Lung (tissue), 13 donors: ENCODE data around the gene XRCC2. TPM values are rescaled to one million over a fixed set of nuclear protein-coding genes. Genes with fewer than 3 reads are reported as not detected.

Experiments
- ATAC-seq: fragments of 200-7000 bp; cut with Tn5 transposase; one replicate; pipeline ENCODE4 v1.9.1; 2020; ENCODE audit warnings: moderate number of reproducible peaks; ENCODE audit not compliant: insufficient read depth, low FRiP score
- DNase-seq, 3 donors: peaks; one replicate each; pipeline ENCODE4 v3.0.0-alpha.2; 2013 to 2017
- H3K27ac ChIP-seq, 2 donors: one replicate each; pipeline ENCODE4 v1.5.1; 2013; ENCODE audit warnings: mild to moderate bottlenecking in 2 of 2, moderate library complexity in 2 of 2, control low read depth in 1 of 2, inconsistent platforms in 1 of 2, low read depth in 1 of 2, low read length in 1 of 2
- H3K27me3 ChIP-seq, 3 donors: one replicate each; pipeline ENCODE4 v1.5.1; 2013; ENCODE audit warnings: low read length in 2 of 3; ENCODE audit not compliant: control insufficient read depth in 3 of 3, insufficient read depth in 3 of 3
- H3K36me3 ChIP-seq, 4 donors: one replicate each; pipeline ENCODE4 v1.5.1; 2013; ENCODE audit warnings: low read length in 4 of 4, mild to moderate bottlenecking in 1 of 4, moderate library complexity in 1 of 4; ENCODE audit not compliant: control insufficient read depth in 4 of 4, insufficient read depth in 4 of 4
- H3K4me1 ChIP-seq, 5 donors: one replicate each; pipeline ENCODE4 v1.5.1; 2013; ENCODE audit warnings: low read length in 5 of 5, mild to moderate bottlenecking in 2 of 5, moderate library complexity in 1 of 5; ENCODE audit not compliant: control insufficient read depth in 5 of 5, insufficient read depth in 5 of 5
- H3K4me3 ChIP-seq: one replicate; pipeline ENCODE4 v1.5.1; 2013; ENCODE audit warnings: mild to moderate bottlenecking, control low read depth, moderate library complexity
- H3K9ac ChIP-seq, 2 donors: one replicate each; pipeline ENCODE4 v1.5.1; 2013; ENCODE audit warnings: low read length in 2 of 2, control low read depth in 1 of 2; ENCODE audit not compliant: insufficient read depth in 1 of 2
- H3K9me3 ChIP-seq, 4 donors: one replicate each; pipeline ENCODE4 v1.5.1; 2013; ENCODE audit warnings: low read length in 3 of 4, mild to moderate bottlenecking in 1 of 4, moderate library complexity in 1 of 4; ENCODE audit not compliant: control insufficient read depth in 4 of 4, insufficient read depth in 3 of 4
- WGBS, 2 donors: extraction: QIAGEN DNeasy Blood & Tissue Kit; methylation state at CpG; one replicate each; pipeline ENCODE4 v1.1.7; 2013; 5-methylcytosine and 5-hydroxymethylcytosine counted together
- polyA plus RNA-seq, 2 donors: library from polyadenylated mRNA; stranded (reverse); fragments of 200-250 nt; gene quantifications; one replicate each; pipeline ENCODE4 v1.2.1, GENCODE V29; 2013
- small RNA-seq: library from RNA; depleted of rRNA; stranded (forward); fragments of <200 nt; gene quantifications from one replicate; pipeline ENCODE3, GENCODE V24; 2014; ENCODE audit warnings: low replicate concordance
- total RNA-seq, 2 donors: library from RNA; depleted of rRNA in 1 of 2; stranded (reverse); fragments of >200 nt in 1 of 2; gene quantifications; one replicate each; pipeline ENCODE4 v1.2.1, GENCODE V29; 2014 to 2021
- TF ChIP-seq, protein P1 (sequence below): IDR thresholded peaks from 2 replicates; pipeline ENCODE4 v1.5.1; 2012; ENCODE audit warnings: mild to moderate bottlenecking; ENCODE audit errors: control extremely low read depth, extremely low read depth
- donor health status: control.
- donor health status: control.
- donor health status: Bipolar disorder and iron deficiency.
- donor health status: healthy.
- donor health status: DM: yes; HTN: yes; CAD: no.

XRCC2 gene
- total and polyA plus RNA-seq, 4 donors, result 0.34 to 2.9 (median 1.0) TPM

DNA sequence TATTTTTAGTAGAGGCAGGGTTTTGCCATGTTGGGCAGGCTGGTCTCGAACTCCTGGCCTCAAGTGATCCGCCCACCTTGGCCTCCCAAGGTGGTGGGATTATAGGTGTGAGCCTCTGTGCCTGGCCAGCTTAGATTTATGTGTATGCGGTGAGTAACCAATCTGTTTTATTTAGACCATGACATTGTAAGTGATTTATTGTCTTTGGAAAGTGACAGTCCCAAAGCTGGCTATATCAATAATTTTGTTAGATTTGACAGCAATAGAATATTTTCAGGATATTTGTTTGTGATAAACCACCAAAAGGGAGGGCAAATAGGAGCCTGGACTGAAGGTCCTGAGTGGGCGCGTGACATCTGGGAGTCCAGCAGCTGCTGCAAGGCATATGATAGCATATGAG is 75.7 kb downstream of the XRCC2 start:
- no peak for ATAC-seq

DNA sequence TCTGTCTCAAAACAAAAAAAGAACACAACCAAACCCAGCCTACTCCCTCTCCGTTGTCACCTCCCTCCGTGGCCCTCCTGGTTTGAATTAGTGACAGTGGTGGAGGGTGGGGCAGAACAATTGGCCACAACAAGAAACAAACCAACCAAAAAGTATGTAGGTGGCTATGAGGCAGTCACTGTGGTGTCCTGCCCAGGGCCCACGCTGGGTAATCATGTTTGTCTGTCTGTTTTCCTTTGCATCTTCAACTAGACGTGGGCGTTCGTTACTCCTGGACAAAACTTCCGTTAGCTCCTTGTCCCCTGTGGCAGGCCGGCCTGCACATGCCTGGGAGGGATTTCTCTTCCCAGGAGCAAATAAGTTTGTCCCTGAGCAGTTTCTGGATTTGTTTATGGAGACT is 78.4 kb downstream of the XRCC2 start:
- no peaks in the 10 kb centered on the region for H3K27me3 ChIP-seq
- H3K9me3 ChIP-seq, result no peaks in the 10 kb centered on the region
- TF ChIP-seq, protein P1, sequence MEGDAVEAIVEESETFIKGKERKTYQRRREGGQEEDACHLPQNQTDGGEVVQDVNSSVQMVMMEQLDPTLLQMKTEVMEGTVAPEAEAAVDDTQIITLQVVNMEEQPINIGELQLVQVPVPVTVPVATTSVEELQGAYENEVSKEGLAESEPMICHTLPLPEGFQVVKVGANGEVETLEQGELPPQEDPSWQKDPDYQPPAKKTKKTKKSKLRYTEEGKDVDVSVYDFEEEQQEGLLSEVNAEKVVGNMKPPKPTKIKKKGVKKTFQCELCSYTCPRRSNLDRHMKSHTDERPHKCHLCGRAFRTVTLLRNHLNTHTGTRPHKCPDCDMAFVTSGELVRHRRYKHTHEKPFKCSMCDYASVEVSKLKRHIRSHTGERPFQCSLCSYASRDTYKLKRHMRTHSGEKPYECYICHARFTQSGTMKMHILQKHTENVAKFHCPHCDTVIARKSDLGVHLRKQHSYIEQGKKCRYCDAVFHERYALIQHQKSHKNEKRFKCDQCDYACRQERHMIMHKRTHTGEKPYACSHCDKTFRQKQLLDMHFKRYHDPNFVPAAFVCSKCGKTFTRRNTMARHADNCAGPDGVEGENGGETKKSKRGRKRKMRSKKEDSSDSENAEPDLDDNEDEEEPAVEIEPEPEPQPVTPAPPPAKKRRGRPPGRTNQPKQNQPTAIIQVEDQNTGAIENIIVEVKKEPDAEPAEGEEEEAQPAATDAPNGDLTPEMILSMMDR, result no peak
- no peak overlapping the region for H3K9ac ChIP-seq
- H3K4me3 ChIP-seq, result no peak overlapping the region
- no peaks in the 10 kb centered on the region for H3K36me3 ChIP-seq
- no peak overlapping the region for H3K27ac ChIP-seq
- 79 to 89% methylated on average over 8 of the region's 8 CpGs for WGBS, 2 donors
- ATAC-seq (no peak), DNase-seq (no peak)
- no peaks in the 10 kb centered on the region for H3K4me1 ChIP-seq

More for the DNA sequence above, 75.7 kb downstream of the XRCC2 start:
- Histone ChIP-seq H3K36me3 (no peaks in the 10 kb centered on the region), H3K9ac (no peak overlapping the region), H3K4me1 (no peaks in the 10 kb centered on the region), H3K9me3 (no peaks in the 10 kb centered on the region), H3K27me3 (peaks cover 0 to 3% (median 0%) of the 10 kb centered on the region in 3 donors), H3K4me3 (no peak overlapping the region), H3K27ac (no peak overlapping the region)
- WGBS, 2 donors, result 96 to 98% methylated on average over 5 of the region's 5 CpGs
- TF ChIP-seq, protein P1, result no peak
- DNase-seq, result no peak

DNA sequence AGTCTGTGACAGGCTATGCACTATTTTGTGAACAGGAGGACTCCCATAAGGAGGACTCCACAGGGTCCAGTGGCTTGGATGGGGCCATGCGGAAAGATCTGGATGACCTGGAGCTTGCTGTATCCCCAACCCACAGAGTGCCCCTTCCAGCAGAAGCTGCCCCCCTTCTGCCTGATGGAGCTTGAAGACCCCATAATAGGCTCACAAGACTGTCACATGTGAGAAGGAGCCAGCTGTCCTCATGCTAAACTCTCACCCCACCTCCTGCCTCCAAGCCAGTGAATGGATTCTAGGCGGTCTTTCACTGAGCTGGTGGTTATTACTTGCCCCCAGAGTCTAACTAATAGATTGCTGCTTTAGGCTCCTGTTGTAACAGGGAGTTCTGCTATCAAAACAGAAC is 79.1 kb downstream of the XRCC2 start:
- Histone ChIP-seq H3K4me1 (no peaks in the 10 kb centered on the region), H3K36me3 (no peaks in the 10 kb centered on the region), H3K9me3 (no peaks in the 10 kb centered on the region), H3K4me3 (no peak overlapping the region), H3K9ac (no peak overlapping the region), H3K27me3 (no peaks in the 10 kb centered on the region), H3K27ac (no peak overlapping the region)
- TF ChIP-seq, protein P1, result no peak
- ATAC-seq (no peak), DNase-seq (no peak)
- WGBS, 2 donors, result 88 to 95% methylated on average over 2 of the region's 2 CpGs

Small RNA genes lying within 50 kb of the gene (small RNA-seq; reads per million reads assigned to genes)
- not detected for gene RF00568

Other genes with a start within 250 kb of the XRCC2 start
- 100 to 1,000 TPM in 1 of 2 donors, 10 to 100 TPM in 1; 90.7 to 115 TPM for gene KMT2C, start 240.1 kb downstream of the XRCC2 start, total RNA-seq
- gene KMT2C, start 240.1 kb downstream of the XRCC2 start, polyA plus RNA-seq, result 10 to 100 TPM; 10.2 to 13.9 TPM
- gene ACTR3B, start 83.6 kb upstream of the XRCC2 start, total RNA-seq, result 10 to 100 TPM in 1 of 2 donors, 1 to 10 TPM in 1; 10.0 to 17.9 TPM
- 1 to 10 TPM; 4.6 to 5.6 TPM for gene ACTR3B, start 83.6 kb upstream of the XRCC2 start, polyA plus RNA-seq